HG02885 (cell line): Measurements from ENCODE around the gene OR1J2.
"Not testable (repeated sequence)": the region's sequence is repeated elsewhere in the genome, so short reads cannot be mapped to it uniquely, and the experiment has no call there.

Experiments
- ATAC-seq: cut with Tn5 transposase; IDR thresholded peaks from one replicate; pipeline ENCODE4 v1.9.1; 2021; ENCODE audit warnings: mild to moderate bottlenecking; ENCODE audit not compliant: unreplicated experiment, poor library complexity

OR1J2 gene

GRCh38 chr9:122510502-122510901 is at the start of gene OR1J2:
TSS of gene OR1J2 (plus strand) at chr9:122510802. CDS start at chr9:122510802, 0 bp downstream.
- ATAC-seq: no peak

- no peak for ATAC-seq
Observed at GRCh38 chr9:122463828-122464632, 46.6 kb upstream of the OR1J2 start.

- peak; percentile 86 for ATAC-seq
Observed at GRCh38 chr9:122464633-122465567, 45.7 kb upstream of the OR1J2 start.

GRCh38 chr9:122466456-122466855 is 44.1 kb upstream of the OR1J2 start:
- no peak for ATAC-seq

- no peak for ATAC-seq
Observed at GRCh38 chr9:122468735-122469134, 41.9 kb upstream of the OR1J2 start.

- no peak for ATAC-seq
Observed at GRCh38 chr9:122474561-122474960, 36.0 kb upstream of the OR1J2 start.

- no peak for ATAC-seq
Observed at GRCh38 chr9:122475717-122476116, 34.9 kb upstream of the OR1J2 start.

GRCh38 chr9:122477346-122477745 is 33.3 kb upstream of the OR1J2 start:
- no peak for ATAC-seq

- ATAC-seq: no peak
Observed at GRCh38 chr9:122477826-122478225, 32.8 kb upstream of the OR1J2 start, which contains the start of gene OR1J1. TSS of gene OR1J1 (minus strand) at chr9:122477926. CDS start at chr9:122477926, 0 bp downstream.

GRCh38 chr9:122479062-122479461 is 31.5 kb upstream of the OR1J2 start:
- no peak for ATAC-seq

GRCh38 chr9:122498883-122499288 is 11.7 kb upstream of the OR1J2 start:
- ATAC-seq: peak; percentile 73

GRCh38 chr9:122506964-122507363 is 3.6 kb upstream of the OR1J2 start:
- ATAC-seq: no peak

- ATAC-seq: no peak
Observed at GRCh38 chr9:122518226-122518625, 7.6 kb downstream of the OR1J2 start.

GRCh38 chr9:122518841-122519240 is 8.2 kb downstream of the OR1J2 start, which contains the start of gene OR1J4:
TSS of gene OR1J4 (plus strand) at chr9:122519141. CDS start at chr9:122519141, 0 bp downstream.
- ATAC-seq: no peak

- ATAC-seq: no peak
Observed at GRCh38 chr9:122519376-122519775, 8.8 kb downstream of the OR1J2 start.

- ATAC-seq: no peak
Observed at GRCh38 chr9:122526602-122527001, 16.0 kb downstream of the OR1J2 start.

GRCh38 chr9:122527193-122527592 is 16.6 kb downstream of the OR1J2 start, which contains the start of gene OR1N1:
TSS of gene OR1N1 (minus strand) at chr9:122527293. CDS start at chr9:122527293, 0 bp downstream.
- ATAC-seq: no peak

- ATAC-seq: not testable (repeated sequence)
Observed at GRCh38 chr9:122531157-122531556, 20.6 kb downstream of the OR1J2 start.

- no peak for ATAC-seq
Observed at GRCh38 chr9:122536134-122536533, 25.5 kb downstream of the OR1J2 start.

- not testable (repeated sequence) for ATAC-seq
Observed at GRCh38 chr9:122537066-122537465, 26.5 kb downstream of the OR1J2 start.

- no peak for ATAC-seq
Observed at GRCh38 chr9:122538757-122539156, 28.2 kb downstream of the OR1J2 start.
